Right renal cortex interstitium (tissue), 3 donors: ENCODE results near the gene EIF4E1B. TPM values are rescaled to one million over a fixed set of nuclear protein-coding genes. Genes with fewer than 3 reads are reported as not detected.

ENCODE experiments used
- DNase-seq, 3 donors: peaks; one replicate each; pipeline ENCODE4 v3.0.0-alpha.2; 2013; ENCODE audit warnings: low read depth in 3 of 3, low spot score in 2 of 3
- polyA plus RNA-seq, 3 donors: library from polyadenylated mRNA; unstranded; fragments of 120-200 nt; gene quantifications; one replicate each; pipeline ENCODE4 v1.2.1, GENCODE V29; 2013; ENCODE audit not compliant: insufficient read length in 3 of 3

Gene EIF4E1B
- polyA plus RNA-seq, 3 donors = not detected

DNA sequence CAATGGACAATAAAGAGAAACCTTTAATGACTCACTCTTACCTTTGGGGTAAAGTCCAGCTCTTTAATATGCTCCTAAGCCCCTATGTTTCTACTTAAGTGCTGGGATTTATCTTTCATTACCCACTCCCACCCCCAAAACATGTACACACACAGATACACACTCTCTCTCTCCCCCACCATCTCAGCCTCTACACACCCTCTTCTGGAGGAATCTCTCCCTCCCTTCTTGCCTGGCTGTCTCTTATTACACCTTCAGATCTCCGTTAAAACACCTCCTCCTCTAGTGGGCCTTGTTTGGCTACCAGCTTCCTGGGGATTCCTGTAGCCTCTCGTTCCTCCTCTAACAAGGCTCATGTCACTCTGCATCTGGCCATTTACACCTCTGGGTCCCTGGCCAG lies 27.4 kb upstream of the EIF4E1B start:
- no peak for DNase-seq

DNA sequence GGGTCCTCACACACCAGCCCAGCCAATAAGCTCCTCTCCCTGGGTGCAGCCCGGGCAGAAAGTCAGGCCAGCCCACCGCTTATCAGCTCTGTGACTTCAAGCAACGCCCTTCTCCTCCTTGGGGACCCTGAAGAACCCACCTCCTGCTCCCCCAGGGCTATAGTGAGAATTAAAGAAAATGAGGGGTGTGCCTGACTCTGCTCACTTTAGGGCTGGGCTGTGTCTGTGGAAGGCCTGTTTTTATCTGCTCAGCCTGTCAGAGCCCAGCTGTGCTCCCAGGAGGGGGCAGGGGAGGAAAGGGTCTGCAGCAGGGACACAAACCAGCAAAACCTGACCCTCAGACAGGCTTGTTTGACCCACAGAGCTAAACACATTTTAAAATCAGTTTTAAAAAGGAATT lies 24.4 kb upstream of the EIF4E1B start:
- no peak for DNase-seq

DNA sequence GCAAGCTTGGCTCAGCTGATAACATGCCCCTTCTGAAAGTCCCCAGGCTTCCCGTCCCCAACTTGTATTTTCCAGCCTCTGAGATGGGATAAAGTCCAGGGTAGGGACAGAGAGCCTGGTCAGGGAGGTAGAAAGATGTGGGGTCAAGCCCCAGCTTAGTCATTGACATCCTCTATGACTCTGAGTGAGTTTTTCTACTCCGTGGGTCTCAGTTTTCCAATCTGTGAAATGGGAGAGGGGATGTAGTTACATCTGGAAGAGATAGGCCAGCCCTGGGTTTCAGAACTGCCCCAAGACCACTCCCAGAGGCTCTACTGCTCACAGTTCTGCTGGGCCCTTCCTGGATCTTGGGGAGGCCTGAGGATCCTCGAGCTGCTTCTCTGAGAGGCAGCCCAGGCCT lies 23.6 kb upstream of the EIF4E1B start:
- no peak for DNase-seq

DNA sequence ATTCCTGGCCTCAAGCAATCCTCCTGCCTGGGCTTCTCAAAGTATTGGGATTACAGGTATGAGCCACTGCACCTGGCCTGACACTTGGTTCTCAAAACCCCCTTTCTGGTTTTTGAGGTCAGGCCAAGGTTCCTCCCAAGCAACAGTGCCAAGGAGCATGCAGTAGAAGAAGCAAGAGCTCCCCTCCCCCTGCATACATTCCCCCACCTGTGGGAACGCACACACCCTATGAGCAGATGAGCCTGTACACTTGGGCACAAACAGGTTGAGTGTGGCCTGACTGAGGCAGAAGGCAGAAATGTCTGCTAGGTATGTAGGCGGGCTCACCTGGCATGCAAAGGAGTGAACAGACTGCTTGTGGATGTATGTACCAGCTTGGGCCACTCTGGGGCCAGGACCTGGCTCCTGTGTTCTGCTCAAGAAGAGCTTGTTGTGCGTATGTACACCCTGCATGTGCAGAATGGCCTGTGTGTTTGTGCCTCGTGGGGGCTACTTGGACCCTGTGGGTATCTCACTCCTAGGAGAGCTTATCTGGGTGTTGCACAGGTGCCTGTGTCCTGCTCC lies 22.3 kb upstream of the EIF4E1B start:
- no peak for DNase-seq

DNA sequence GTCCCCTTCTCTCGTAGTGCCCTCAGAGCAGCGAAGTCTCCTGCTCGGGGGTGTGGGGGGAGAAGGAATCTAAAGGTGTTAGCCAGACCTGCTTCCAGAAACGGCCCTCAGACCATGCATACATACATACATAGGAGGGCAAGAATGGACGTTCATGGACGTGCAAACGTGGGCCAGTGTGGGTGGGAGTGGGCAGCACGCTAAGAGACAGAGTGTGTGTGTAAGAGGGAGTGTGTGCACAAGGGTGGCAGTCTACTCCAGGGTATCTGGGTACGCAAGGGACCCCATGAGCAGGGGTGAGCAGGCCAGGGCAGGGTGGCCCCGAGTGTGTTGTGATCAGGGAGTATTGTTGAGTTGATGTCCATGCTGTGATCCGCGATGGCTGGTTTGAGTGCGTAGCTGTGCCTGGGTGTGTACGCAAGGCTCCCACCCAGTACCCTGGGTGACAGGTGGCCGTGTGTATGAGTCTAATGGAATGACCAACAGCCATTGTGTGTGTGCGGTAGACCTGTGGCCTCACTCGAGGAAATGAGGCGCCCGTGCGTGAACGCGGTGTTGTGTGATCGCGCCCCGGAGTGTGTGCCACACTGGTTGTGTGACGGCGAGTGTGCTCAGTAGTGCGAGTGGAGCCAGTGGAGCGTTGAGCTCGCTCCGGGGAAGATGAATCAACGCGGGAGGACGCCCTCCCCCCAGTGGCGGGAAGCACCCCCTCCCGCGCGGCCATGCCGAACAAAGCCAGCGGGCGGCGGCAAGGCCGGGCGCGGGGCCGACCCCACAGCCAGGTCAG lies 21.3 kb upstream of the EIF4E1B start:
- DNase-seq = no peak

DNA sequence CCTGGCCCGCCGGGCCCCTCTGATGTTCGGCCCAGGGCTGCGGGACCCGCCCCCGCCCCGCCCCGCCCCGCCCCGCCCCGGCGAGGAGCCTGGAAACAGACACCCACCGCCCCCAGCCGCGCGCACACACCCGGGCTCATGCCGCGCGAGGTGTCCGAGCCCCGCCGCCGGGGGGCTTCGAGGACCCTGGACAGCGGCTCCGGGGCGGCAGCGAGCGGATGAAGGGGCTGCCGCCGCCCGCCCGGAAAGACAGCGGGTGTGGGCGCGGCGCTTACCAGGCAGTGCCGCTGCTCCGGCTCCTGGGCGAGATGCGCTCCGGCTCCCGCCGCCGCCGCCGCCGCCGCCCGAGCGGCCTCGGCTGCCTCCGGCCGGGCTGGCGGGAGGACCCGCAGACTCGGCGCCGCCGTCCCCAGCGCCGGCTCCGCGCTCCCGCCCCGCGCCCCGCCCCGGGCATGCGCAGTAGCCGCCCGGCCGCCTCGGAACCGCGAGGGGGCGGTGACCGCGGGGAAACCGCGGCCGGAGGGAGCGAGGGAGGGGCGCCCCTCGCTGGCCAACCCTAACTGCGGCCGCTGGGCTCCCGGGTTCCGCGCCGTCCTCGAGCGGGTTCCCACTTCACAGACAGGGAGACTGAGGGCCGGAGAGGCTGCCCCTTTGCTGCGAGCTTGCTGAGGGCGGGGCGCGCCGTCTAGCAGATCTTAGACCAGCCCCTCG lies 20.6 kb upstream of the EIF4E1B start, which contains the start of gene GPRIN1:
GPRIN1 (minus strand) TSS at position 433 of the 711 bp plus-strand sequence. CDS start 10,322 bp downstream, outside the sequence.
- DNase-seq = peak in 1 of 3 donors; percentile 38

DNA sequence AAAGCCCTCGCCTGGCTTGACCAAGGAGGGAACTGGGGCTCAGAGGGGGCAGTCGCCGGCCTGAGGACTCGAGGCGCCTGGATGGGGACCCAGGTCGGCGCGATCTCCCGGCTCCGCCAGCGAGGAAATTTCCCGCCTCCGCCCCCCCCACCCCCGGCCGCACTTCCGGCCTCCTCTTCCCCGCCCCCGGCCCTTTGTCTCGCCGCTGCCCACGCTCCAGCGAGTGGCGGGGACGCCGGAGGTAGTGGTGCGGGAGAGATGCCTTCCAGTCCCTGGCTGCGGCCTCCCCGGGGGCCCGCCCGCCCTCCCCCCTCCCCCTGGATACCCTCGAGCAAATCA lies 20.1 kb upstream of the EIF4E1B start:
- no peak for DNase-seq

DNA sequence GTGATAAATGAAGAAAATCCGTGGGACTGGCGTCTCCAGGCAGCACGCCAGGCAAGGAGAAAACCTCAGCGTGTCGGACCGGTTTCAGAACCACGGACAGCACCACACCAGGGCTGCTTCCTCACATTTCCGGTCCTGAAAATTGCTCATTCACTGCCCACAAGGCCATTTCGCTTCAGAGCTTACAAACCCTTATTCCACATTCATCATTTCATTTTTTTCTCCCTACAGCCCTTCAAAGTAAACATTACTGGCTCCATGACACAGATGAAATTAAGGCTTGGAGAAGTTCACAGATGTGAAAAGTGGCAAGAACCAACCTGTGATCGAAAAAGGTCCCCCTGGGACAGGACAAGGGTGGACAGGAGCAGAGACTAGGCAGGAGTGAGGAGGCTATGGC lies 19.0 kb upstream of the EIF4E1B start:
- peak; percentile 51 to 82 (median 56) for DNase-seq

DNA sequence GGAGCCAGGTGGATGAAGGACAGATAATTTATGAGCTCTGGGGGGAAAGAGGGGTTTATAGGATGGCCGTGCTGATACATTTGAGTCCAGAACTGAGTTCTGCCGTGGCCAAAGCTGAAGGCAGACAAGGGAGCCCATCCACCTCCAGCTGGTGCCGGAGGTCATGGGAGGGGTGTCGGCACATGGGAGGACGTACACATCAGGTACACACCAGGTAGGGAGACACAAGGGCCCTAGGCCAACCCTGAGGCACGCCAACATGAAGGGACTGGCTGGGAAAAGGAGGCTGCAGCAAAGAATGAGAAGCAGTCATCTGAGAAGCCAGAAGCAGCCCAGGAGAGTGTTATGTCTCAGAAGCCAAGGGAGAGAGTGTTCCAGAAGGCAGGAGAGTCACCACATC lies 18.5 kb upstream of the EIF4E1B start:
- no peak for DNase-seq

DNA sequence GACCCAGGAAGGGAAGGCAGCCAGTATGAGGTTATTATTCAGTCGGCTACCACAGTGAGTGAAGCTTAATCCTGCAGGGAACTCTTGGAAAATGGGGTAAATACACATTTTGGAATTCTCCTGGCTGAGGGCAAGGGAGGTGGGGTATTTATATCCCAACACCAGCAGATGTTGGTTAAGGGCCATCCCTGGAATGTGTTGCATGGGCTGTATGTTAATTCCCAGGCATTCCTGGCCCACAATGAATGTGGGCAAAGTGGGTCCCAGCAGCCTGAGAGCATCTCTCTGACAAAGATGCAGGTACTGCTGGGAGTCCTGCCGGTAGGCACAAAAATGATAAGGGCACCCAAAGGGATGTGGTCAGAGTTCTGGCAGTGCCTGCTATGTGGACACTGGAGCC lies 17.6 kb upstream of the EIF4E1B start:
- DNase-seq = no peak

DNA sequence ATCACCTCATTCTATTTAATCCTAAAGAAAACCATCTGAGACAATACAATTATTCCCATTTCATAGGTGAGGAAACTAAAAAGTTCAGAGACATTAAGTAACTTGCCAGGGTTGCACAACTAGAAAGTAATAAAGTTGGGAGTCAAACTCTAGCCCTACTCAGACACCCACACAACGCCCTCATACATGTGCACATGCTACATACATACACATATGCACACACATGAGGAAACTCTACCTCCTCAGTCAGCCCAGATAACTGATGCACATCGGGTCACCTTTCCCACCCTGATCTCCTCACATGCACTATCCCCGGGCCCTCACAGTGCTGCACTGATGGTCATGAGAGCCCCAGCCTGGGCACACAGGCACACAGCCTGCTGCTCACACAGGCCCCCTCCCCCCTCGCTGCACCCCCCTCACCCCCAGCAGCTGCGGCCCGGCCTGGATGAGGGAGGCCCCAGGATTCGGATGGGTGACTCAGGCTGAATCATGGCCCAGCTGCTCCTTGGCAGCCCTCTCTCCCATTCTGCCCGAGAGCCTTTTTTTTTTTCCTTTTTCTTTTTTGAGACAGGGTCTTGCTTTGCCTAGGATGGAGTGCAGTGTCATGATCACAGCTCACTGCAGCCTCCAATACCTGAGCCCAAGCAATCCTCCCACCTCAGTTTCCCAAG lies 15.5 kb upstream of the EIF4E1B start:
- DNase-seq = no peak

DNA sequence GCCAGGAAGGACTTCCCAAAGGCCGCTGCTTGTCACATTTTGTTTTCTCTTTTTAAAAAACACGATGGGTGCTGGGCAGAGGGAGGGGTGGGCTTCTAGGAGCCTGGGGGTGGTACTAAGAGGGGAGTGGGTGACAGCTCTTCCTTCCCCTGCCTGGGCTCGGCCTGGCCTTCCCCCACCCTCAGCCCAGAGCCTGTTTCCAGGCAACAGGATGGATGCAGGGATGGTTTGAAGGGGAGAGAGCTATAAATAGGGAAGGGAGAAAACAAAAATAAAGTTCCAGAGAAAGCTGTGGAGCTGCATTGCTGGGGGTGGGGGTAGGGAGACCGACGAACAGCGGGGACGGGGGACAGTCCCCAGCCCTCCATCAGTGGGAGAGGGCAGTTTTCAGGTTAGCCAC lies 14.0 kb upstream of the EIF4E1B start:
- no peak for DNase-seq

DNA sequence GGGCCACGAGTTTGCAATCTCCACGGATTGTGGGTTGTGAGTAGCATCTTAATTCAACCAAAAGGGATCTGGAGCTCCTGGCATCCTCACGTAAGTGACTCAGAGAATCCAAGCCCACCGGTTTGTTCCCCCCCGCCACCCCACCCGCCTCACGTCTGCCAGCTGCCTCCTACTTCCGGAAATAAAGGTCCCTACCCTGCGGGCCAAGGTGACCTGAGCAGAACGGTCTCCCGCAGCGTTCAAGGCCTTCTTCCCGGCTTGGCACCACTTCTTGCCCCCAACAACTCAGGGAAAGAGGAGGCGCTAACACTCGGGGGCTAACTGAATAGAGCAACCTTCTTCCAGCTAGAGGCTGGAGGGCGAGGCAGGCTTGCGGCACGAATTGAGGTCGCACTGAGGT lies 11.7 kb upstream of the EIF4E1B start:
- DNase-seq = no peak

DNA sequence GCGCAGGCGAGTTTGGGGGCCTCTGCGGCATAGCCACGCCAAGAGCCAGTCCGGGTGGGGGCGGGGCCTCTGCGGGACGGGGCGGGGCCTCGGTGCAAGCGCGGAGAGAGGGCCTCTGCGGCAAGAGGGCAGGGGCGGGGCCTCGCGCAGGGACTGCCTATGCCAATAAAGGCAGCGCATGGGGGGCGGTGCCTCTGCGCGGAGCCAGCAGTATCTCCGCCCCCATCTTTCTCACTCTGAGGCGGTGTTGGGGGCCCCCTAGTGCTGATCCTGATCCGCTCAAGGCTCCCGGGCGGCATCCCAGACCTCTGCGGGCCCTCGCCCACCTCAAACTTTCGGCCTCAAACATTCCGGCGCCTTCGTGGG lies 11.3 kb upstream of the EIF4E1B start:
- peak in 1 of 3 donors; percentile 52 for DNase-seq

DNA sequence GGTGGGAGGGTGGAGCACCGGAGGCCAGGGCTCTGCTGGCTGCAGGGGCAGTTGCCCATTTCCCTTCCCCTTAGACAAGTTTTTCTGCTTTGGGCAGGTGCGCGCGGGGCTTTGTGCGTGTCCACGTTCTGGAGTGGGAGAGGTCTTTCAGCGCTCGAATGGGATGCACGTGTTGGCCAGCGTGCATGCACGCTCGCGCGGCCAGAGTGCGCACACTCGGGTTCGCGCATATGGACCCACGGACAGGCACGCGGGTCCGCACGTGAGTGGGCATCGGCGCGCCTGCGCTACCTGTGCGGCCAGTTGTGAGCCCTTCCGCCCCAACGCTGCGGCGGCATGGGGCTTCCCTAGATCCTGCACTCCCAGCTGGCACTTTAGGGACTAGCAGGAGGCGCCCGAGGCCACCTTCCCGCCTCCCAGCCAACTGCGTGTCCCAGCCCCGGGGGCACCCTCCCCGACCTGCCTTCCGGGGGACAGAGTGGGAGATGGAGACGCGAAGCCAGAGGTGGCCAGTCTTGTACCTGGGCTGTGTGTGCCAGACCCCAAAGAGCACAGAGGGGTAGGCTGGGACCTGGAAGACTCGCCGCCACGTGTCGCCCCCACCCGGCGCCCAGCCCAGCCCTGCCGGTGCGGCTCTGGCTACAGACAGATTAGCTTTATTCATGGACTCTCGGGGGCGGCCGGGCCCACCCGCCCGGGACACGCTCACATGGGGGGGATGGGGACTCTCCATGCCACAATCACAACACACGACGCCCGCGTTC lies 10.7 kb upstream of the EIF4E1B start:
- DNase-seq = no peak

DNA sequence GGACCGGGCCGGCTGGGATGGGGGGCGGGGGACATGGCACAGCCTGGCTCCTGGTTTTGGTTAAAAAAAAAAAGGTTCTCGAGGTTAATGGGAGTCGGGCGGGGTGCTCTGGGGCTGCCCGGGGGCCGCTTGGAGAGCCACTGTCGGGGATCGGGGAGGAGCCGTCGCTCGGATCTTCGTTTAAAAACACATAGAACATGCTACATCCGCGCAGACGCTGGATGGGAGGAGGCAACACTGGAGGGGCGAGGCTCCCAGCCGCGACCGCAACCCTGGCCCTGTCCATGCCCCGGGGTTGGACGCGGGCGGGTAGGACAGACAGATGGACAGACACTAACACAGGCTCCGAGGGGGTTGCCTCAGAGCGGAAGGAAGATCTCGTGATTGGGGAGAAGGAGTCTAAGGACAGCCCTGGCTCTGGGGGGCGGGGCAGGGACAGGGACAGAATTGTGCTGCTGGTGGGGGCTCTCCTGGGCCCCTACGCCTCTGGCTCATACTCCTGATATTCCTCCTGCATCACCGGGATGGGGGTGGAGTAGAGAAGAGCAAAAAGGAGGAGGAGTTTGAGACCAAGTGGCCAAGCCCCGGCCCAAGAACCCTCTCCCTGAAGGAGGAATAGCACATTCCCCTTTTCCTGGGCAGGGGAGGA lies 10.0 kb upstream of the EIF4E1B start:
- DNase-seq = no peak

DNA sequence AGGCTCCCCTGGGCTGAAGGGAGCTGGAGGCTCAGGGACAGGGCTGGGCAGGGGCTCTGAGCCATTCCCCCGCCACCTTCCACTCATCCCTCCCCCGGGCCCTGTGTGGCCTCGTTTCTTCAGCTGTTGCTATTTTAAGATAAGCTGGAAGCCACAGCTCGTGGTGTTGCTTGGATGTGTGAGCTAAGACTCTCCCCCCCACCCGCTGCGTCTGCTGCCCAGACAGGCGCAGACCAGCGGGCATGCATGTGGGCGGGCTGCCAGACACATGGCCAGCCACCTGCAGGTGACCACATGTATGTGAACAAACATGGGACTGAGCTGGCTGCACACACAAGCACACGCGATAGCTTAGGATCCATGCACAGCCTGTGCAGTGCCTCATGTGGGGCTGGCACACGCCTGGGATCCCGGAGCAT lies 8.8 kb upstream of the EIF4E1B start:
- DNase-seq = no peak

DNA sequence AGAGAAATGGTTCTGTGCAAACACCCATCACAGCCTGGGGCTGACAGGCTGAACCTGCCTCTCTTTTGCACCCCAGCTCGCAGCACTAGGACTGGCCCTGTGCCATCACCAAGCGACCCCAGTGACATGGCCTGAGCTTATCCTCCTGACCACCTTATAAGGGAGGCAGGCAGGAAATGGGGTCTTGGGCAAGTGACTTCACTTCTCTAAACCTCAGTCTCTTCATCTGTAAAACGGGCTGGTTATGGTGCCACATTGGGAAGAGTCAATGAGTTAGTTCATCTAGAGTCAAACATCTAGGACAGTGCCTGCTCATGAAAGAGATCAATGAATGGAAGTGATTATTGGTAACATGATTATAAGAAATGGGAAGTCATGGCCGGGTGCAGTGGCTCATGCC lies 6.3 kb upstream of the EIF4E1B start:
- no peak for DNase-seq

DNA sequence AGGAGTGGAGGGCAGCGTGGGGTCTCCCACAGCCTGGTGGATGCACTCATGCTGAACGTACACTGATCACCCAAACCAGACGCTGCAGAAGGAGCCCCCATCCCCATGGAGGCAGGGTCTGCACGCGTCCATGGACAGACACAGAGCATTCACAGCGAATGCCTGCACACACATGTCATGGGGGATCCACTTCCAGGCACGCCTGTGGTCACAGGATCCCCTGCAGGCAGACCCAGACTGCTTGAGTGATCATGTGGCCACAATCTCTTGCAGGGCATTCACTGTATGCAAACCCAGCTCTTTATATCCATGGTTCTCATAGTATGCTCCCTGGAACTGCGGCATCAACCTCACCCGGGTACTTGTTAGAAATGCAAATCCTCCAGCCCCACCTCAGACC lies 5.5 kb upstream of the EIF4E1B start:
- DNase-seq = no peak

DNA sequence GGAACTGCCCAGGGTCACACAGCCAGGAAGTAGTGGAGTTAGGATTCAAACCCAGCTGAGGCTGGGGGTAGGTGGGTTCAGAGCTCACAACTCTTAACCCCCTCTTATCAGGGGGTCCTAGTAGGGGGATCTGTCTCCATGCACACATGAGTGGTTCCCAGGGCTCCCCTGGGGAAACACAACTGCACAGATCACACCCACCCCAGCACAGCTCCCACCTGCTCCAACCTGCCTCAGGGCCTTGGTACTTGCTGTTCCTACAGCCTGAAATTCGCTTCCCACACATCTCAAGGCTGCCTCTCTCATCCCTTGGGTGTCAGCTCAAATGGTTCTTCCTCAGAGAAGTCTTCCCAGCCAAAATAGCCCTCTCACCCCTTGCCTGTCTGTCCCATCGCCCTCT lies 5.0 kb upstream of the EIF4E1B start:
- DNase-seq = no peak
